ENCODE results near the gene KPNB1.

KPNB1 gene

DNA sequence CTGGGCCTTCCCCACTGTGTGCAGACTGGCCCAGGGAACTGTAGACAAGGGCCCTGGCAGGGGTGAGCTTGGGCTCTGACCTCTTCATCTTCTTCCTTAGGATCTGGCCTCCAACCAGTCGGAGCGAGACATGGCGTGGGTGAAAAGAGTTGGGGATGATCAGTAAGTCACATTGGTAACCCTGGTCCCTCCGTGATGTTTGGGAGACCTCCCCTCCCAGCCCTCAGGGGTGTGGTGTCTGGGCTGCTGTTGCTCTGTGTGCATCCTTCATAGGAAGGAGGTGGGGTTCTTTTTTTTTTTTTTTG is 49.8 kb downstream of the KPNB1 start:
- TF ChIP-seq, protein P1, sequence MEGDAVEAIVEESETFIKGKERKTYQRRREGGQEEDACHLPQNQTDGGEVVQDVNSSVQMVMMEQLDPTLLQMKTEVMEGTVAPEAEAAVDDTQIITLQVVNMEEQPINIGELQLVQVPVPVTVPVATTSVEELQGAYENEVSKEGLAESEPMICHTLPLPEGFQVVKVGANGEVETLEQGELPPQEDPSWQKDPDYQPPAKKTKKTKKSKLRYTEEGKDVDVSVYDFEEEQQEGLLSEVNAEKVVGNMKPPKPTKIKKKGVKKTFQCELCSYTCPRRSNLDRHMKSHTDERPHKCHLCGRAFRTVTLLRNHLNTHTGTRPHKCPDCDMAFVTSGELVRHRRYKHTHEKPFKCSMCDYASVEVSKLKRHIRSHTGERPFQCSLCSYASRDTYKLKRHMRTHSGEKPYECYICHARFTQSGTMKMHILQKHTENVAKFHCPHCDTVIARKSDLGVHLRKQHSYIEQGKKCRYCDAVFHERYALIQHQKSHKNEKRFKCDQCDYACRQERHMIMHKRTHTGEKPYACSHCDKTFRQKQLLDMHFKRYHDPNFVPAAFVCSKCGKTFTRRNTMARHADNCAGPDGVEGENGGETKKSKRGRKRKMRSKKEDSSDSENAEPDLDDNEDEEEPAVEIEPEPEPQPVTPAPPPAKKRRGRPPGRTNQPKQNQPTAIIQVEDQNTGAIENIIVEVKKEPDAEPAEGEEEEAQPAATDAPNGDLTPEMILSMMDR (IDR thresholded peaks at IDR 0.05; ENCODE audit: extremely low read depth, insufficient read depth, missing control alignments): no peak
- in situ Hi-C loops (cut with MboI; ENCODE audit: low pct_unique_long_range_greater_than_20kb, low sequenced_read_pairs, unreplicated experiment): no loop called here
- DNase-seq (ENCODE audit: low spot score): no peak

DNA sequence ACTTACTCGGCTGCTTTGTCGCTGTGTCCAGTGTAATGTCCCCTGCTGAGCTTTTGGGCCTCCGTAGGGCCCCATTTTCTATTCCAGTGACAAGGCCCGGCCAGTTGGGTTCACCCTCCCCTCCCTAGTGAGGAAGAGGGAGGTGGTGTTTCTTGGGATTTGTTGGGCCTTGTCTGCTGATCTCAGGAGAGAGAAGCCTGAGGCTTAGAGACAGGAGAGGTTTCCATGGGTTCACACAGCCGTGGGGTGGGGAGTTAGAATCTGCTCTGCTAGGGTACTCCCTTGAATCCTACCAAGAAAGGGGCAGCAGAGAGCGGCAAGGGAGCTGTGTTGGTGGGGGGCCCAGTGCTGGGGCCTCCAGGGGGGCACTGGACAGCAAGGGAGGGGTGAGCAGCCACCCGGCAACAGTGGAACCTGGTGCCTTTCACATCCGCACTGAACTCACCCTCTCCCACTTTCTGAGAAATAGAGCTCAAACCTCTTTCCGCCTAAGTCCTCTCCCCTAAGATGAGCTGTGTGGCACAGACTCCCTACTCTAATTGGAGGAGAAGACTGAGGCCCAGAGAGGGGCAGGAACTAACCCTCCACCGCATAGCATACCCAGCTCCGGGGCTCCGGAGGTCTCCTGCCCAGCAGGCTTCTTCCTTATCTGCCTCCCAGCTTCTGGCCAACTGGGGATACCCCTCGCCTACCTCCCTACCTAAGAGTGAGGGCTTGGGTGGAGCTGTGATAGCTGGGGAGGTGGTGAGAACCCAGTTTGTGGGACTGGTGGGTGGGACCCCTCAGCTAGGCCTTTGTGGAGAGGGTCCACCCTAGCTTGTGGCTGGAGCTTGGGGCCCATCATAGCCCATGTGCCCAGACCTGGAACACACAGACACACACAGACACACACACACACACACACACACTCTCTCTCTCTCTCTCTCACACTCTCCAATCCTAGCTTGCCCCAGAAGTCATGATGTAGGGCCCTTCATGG is 51.0 kb downstream of the KPNB1 start:
- DNase-seq (ENCODE audit: low spot score): no peak
- in situ Hi-C loops (cut with MboI; ENCODE audit: low pct_unique_long_range_greater_than_20kb, low sequenced_read_pairs, unreplicated experiment): no loop called here
- TF ChIP-seq, protein P1 (IDR thresholded peaks at IDR 0.05; ENCODE audit: extremely low read depth, insufficient read depth, missing control alignments): no peak

DNA sequence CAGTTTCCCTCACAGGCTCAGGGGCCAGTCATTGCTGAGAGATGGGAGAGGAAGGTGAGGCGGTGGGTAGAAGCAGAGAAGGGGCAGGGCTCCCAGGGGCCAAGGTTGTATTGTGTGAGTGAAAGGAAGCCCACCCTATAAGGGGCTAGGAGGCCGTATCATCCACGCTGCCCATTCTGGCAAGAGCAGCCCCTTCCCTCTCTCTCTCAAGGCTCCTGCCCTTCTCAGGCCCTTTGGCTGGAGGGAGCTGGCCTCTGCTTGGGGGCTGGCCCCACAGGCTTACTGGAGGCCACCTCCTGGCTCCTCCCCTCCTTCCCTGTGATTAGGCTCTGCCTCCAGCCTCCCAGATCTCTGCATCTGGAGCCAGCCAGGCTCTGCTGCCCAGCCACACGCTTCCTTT is 51.9 kb downstream of the KPNB1 start:
- in situ Hi-C loops (cut with MboI; ENCODE audit: low pct_unique_long_range_greater_than_20kb, low sequenced_read_pairs, unreplicated experiment): no loop called here
- DNase-seq (ENCODE audit: low spot score): no peak
- TF ChIP-seq, protein P1 (IDR thresholded peaks at IDR 0.05; ENCODE audit: extremely low read depth, insufficient read depth, missing control alignments): no peak

DNA sequence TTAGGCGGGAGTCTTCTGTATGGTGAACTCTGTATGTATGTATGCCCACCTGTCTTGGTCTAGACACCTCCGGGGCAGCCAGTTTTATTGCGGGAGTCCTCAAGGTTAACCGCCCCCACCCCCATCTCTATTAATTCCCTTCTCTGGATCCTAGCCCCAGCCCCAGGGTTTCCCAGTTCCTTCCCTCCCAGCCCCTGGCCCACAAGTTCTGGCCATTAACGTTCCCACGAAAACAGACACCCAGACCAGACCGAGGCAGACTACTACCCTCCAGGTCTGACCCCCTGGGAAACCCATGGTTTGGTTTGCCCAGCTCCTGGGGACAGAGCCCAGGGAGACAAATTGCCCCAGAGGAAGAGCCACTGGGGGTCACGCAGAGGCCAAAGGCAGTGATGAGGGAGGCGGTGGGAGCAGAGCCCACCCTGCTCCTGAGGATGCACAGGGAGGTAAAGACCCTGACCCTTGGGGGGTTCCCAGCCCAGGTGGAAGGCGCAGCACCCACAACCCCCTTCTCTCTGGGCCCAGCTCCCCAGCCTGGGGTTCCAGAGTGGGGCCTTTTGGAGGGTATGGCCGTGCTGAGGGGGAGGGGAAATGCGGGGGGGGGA is 52.8 kb downstream of the KPNB1 start:
- TF ChIP-seq, protein P1 (IDR thresholded peaks at IDR 0.05; ENCODE audit: extremely low read depth, insufficient read depth, missing control alignments): no peak
- DNase-seq (ENCODE audit: low spot score): no peak
- in situ Hi-C loops (cut with MboI; ENCODE audit: low pct_unique_long_range_greater_than_20kb, low sequenced_read_pairs, unreplicated experiment): no loop called here

DNA sequence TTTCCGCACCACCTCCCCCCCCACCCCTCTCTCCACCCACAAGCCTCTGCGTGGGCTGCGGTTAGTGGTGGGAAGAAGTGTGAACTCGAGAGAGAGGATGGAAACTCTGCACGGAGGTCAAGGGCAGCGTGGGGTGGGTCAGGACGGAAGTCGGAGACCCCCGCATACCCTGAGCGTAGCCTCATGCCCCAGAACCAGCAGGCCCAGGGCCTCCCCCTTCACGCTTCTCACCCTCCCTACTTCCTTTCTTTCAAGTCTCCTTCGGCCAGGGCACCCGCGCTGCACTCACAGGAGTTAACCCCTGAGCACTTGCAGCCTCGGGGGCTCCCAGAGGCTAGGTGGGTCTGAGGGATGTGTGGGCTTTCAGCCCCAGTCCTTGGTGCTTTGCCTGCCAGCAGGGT is 53.5 kb downstream of the KPNB1 start:
- in situ Hi-C loops (cut with MboI; ENCODE audit: low pct_unique_long_range_greater_than_20kb, low sequenced_read_pairs, unreplicated experiment): no loop called here
- TF ChIP-seq, protein P1 (IDR thresholded peaks at IDR 0.05; ENCODE audit: extremely low read depth, insufficient read depth, missing control alignments): no peak
- peak; percentile 58 for DNase-seq (ENCODE audit: low spot score)

DNA sequence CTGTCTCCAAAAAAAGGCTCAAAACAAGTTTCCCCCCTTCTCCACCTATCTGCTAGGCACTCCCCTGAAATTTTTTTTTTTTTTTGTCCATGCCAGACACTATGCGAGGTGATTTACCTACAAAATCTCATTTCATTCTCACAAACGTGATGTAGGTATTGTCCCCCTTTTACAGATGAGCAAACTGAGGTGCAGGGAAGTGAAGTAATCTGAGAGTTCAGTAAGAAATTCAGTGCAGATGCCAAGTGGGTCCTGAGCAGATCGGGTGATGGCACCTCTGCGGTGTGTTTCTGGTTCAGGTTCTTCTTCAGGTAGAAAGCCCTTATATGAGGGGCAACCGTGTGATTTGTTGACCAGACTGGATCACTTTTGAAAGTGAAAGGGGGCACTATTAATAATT is 54.0 kb downstream of the KPNB1 start:
- no peak for DNase-seq (ENCODE audit: low spot score)
- in situ Hi-C loops (cut with MboI; ENCODE audit: low pct_unique_long_range_greater_than_20kb, low sequenced_read_pairs, unreplicated experiment): no loop called here
- TF ChIP-seq, protein P1 (IDR thresholded peaks at IDR 0.05; ENCODE audit: extremely low read depth, insufficient read depth, missing control alignments): no peak

Data from GM13977 (cell line).